Astrocyte (in vitro differentiated cells and primary cell): ENCODE measurements around the gene NLGN1.

Experiments used
- CTCF ChIP-seq: IDR thresholded peaks from 2 replicates; pipeline ENCODE4 v1.5.1; 2011; ENCODE audit warnings: low read depth, mild to moderate bottlenecking, inconsistent platforms, low read length, moderate library complexity; ENCODE audit not compliant: insufficient read depth
- EZH2 ChIP-seq: IDR thresholded peaks from 2 replicates; pipeline ENCODE4 v1.6.1; 2012; ENCODE audit warnings: mild to moderate bottlenecking, low read length, inconsistent platforms; ENCODE audit not compliant: insufficient read depth

- TF ChIP-seq CTCF (no peak), EZH2 (no peak)
These were observed 490.3 kb downstream of the NLGN1 start for GRCh38 chr3:173887888-173888287.
